ENCODE results near the gene AKAP1. TPM values are rescaled to one million over a fixed set of nuclear protein-coding genes. Genes with fewer than 3 reads are reported as not detected.

Gene AKAP1
- total and polyA plus RNA-seq, 8 donors, result 6.6 to 348 (median 59.4) TPM

- H3K27me3 ChIP-seq, result no peaks in the 10 kb centered on the region
- H3K9me3 ChIP-seq, result no peaks in the 10 kb centered on the region
- H3K4me3 ChIP-seq, result no peak overlapping the region
- no peak for DNase-seq
- intact Hi-C loops (cut with DNase I; ENCODE audit: low total_unique reads), result no loop called here
- WGBS, 5 donors, result 85 to 96% (median 86%) methylated on average over 14 of the region's 14 CpGs
- no peak for TF ChIP-seq POLR2A (IDR thresholded peaks at IDR 0.05)
- TF ChIP-seq, protein P1, sequence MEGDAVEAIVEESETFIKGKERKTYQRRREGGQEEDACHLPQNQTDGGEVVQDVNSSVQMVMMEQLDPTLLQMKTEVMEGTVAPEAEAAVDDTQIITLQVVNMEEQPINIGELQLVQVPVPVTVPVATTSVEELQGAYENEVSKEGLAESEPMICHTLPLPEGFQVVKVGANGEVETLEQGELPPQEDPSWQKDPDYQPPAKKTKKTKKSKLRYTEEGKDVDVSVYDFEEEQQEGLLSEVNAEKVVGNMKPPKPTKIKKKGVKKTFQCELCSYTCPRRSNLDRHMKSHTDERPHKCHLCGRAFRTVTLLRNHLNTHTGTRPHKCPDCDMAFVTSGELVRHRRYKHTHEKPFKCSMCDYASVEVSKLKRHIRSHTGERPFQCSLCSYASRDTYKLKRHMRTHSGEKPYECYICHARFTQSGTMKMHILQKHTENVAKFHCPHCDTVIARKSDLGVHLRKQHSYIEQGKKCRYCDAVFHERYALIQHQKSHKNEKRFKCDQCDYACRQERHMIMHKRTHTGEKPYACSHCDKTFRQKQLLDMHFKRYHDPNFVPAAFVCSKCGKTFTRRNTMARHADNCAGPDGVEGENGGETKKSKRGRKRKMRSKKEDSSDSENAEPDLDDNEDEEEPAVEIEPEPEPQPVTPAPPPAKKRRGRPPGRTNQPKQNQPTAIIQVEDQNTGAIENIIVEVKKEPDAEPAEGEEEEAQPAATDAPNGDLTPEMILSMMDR (IDR thresholded peaks at IDR 0.05), result no peak
- TF ChIP-seq POLR2AphosphoS5 (IDR thresholded peaks at IDR 0.05), result no peak
- no peak for TF ChIP-seq EP300 (IDR thresholded peaks at IDR 0.05)
- peaks cover 44 to 95% (median 70%) of the 10 kb centered on the region in 4 donors for H3K4me1 ChIP-seq
- H3K36me3 ChIP-seq, result peaks cover 4 to 38% (median 34%) of the 10 kb centered on the region in 4 donors
- H3K27ac ChIP-seq, result peak overlapping the region; percentile 69 to 81 (median 73)
Measured at GRCh38 chr17:57106836-57107497, 21.9 kb downstream of the AKAP1 start.

- WGBS, 5 donors, result 32 to 57% (median 44%) methylated on average over 12 of the region's 12 CpGs
- Histone ChIP-seq H3K27me3 (no peaks in the 10 kb centered on the region), H3K36me3 (peaks cover 10 to 44% (median 40%) of the 10 kb centered on the region in 4 donors), H3K9me3 (no peaks in the 10 kb centered on the region), H3K4me3 (no peak overlapping the region), H3K4me1 (peaks cover 42 to 90% (median 66%) of the 10 kb centered on the region in 4 donors), H3K27ac (peak overlapping the region; percentile 69 to 81 (median 79))
- intact Hi-C loops (cut with DNase I; ENCODE audit: low total_unique reads), result no loop called here
- TF ChIP-seq POLR2A (IDR thresholded peaks at IDR 0.05) (no peak), EP300 (IDR thresholded peaks at IDR 0.05) (no peak), POLR2AphosphoS5 (IDR thresholded peaks at IDR 0.05) (peak in 1 of 3 donors; percentile 3)
- TF ChIP-seq, protein P1 (IDR thresholded peaks at IDR 0.05), result no peak
- DNase-seq, result peak; percentile 59 to 86
Measured at GRCh38 chr17:57107498-57108101, 22.6 kb downstream of the AKAP1 start.

DNA sequence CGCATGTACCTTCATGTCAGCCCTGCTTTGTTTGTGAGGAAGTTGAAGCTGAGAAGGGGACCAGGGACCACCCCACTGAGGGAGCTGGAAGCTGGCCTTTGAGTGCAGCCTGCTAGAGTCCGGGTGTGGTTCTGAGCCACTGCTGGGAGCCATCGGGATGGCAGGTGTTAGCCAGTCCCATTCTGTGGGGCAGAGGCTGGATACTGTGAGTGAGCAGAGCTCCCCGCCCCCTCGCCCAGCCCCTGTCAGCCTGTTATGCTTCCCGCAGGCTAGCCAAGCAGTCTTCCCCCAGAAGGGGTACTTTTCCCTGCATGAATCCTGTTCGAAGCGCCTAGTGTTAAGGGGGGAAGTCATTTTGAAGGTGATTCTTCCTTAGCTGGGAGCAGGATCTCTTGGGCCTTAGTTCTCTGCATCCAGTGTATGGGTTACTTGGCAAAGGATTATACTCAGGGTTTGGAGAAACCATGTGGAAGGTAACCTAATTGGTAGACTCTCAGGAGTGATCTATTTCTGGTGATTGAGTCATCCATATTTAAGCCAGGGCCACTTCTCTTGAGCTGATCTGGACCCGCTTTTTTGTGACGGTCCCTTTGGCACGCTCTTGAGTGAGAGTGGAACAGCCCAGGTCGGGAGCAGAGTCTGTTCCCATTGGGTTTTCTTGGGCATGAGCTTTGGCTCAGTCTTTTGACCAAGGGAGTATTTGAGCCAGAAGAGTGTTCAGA, 23.8 kb downstream of the AKAP1 start:
- peaks cover 17 to 54% (median 52%) of the 10 kb centered on the region in 4 donors for H3K36me3 ChIP-seq

More for the DNA sequence above, 23.8 kb downstream of the AKAP1 start:
- Histone ChIP-seq H3K4me1 (peaks cover 39 to 77% (median 64%) of the 10 kb centered on the region in 4 donors), H3K9me3 (no peaks in the 10 kb centered on the region), H3K4me3 (no peak overlapping the region), H3K27me3 (no peaks in the 10 kb centered on the region), H3K27ac (peak overlapping the region in 4 of 5 donors; percentile 69 to 81 (median 76))
- no peak for DNase-seq
- WGBS, 5 donors, result 72 to 91% (median 84%) methylated on average over 9 to 12 of the region's 12 CpGs
- intact Hi-C loops (cut with DNase I; ENCODE audit: low total_unique reads), result no loop called here
- TF ChIP-seq POLR2A (IDR thresholded peaks at IDR 0.05) (no peak), POLR2AphosphoS5 (IDR thresholded peaks at IDR 0.05) (no peak), EP300 (IDR thresholded peaks at IDR 0.05) (no peak)
- TF ChIP-seq, protein P1 (IDR thresholded peaks at IDR 0.05), result no peak
